Hepatic stellate cell (primary cell): ENCODE data around the gene ADRM1.

Experiments
- DNase-seq: peaks from one replicate; pipeline ENCODE4 v3.0.0; 2011; ENCODE audit warnings: low spot score

The ADRM1 gene

DNA sequence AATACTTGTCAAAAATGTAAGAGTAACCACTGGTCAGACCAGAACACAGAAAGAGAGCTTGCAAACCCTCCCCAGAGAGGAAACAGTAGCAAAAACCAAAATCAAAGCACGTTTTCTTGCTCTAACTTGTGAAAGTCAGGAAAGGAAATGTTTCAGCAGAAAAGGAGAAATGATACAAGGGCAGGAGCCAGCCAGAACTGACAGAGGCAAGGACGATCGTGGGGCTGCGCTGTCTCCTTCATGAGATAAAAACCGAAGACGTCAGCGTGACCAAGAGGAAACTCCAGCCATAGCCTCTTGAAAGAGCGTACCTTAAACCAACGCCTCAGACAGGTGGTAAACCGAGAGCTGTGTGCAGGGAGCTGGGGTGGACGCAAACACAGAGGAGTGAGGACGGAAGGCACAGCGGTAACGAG is 36.9 kb downstream of the ADRM1 start:
- no peak for DNase-seq

DNA sequence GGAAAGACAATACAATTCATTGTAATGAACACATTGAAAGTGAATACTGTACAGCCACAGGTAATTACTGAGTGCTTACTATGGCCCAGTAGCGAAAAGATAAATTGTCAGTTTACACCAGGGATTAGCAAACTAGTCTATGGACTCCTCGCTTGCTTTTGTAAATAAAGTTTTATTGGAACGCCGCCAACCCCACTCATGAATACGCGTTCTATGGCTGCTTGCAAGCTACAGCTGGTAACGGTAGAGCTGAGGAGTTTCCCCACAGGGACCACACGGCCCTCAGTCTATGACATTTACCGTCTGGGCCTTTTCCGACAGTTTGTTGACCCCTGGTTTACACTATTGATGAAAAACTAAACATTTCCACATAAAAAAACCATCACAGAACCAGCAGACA is 40.1 kb downstream of the ADRM1 start:
- DNase-seq = no peak

DNA sequence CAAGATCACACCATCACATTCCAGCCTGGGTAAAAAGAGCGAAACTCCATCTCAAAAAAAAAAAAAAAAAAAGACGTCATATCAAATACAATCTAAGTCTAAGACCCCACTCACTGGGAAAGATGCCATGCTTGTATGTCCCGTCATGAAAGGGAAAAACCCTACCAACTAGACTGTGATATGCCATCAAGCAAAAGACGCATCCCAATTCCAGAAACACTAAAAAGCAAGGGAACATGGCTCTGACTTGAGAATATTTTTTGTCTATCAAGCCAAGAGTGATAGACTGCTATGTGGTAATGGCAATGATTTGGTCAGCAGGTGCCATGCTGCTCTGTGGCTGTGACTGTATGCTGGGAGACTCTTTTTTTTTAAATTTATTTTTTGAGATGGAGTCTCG is 41.3 kb downstream of the ADRM1 start:
- no peak for DNase-seq

DNA sequence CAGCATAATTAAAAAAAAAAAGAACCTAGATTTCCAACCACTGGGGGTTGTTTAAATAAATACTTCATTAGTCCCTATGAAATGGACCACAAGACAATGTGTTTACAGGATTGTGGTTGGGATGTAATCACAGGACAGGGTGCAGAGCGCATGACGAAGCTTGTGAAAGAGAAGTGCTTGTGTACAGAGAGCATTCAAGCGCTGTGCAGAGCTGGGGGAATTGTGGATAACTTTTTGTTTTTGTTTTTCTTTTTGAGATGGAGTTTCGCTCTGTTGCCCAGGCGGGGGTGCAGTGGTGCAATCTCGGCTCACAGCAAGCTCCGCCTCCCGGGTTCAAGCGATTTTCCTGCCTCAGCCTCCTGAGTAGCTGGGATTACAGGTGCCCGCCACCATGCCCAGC is 42.0 kb downstream of the ADRM1 start:
- DNase-seq = no peak

DNA sequence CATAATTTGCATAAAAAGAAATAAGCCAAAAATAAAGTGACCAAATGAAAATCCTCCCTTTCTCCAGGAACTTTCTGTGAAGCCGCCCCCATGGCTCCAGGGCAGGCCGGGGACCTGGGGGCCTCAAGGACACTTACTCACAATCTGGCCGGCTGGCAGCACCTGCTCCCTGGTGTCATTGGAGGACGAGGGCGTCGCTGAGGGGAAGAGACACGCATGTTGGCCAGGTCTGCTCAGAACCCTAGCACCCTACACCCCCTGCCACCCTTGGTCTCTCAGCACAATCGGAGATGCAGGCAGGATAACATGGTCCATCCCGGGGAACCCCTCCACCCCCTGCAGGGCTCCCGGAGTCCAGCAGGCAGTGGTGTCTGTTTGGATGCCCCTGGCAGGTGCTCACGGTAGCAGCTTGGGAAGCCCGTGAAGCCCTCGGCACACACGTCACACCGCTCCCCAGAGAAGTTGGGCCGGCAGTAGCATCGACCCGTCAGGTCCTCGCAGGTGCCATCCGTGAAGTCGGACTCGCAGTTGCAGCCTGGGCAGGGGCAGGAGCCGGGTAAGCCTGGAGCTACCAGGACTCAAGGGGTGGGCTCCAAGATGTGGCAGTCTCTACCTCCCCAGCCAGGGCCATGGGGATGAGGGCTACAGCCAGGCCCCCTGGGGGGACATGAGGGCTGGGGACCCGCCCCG is 43.0 kb downstream of the ADRM1 start:
- no peak for DNase-seq

DNA sequence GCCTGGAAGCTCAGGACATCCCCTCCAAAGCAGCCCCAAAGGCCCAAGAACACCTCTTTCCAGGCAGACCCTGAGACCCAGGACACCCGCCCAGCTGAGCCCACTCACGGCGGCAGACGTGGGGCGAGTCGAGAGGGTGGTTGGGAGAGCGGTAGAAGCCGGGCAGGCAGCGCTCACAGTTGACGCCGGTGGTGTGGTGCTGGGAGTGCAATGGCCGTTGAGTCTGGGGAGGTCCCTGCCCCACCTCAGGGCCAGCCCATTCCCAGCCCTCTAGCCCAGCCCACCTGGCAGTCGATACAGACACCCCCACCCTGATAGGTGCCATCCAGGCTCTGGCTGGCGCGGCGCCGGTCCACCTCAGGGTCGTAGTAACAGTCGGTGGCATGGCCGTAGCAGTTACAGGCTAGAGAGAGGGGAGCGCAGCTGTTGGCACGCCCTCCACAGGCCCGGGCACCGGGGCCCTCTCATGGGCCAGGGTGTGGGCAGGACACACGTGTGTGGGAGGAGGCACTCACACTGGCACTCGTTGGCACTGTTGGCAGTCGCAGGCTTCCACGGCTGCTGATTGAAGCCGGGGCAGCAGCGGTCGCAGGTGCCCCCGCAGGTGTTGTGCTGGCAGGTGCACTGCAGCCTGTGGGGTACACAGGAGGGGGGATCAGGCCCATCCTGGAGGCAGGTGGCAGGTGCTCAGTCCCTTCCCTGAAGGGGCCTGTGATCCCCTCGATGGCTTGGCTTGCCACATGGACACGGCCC is 43.8 kb downstream of the ADRM1 start:
- no peak for DNase-seq

DNA sequence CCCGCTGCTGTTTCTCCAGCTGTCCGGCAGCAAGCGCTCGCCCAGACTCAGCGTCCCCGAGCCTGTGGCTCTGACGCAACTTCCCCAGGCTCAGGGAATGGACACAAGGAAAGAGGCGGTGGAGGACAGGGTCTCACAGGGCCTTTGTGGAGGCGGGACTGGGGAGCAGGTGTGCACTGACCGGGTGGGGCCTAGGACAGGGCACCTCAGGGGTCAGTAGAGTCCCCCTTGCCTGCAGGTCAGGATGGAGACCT is 44.3 kb downstream of the ADRM1 start:
- DNase-seq = no peak

DNA sequence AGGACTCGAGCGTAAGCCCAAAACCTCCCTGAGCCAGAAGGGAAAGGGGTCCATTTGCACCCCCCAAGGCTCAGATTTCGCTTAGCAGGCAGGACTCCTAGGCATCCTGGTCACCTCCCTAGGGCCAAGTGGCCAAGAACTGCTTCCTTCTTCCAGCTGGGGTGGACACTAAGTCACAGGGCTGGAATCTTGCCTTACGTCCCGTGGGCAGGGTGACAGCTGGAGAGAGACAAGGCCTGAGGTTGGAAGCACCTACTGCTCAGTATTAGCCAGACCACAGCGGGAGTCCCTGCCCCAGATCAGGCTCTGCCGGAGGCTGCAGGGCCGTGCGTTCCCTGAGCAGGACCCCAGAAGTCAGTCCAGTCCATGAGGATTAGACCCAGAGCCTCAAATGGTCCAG is 44.6 kb downstream of the ADRM1 start:
- DNase-seq = no peak

DNA sequence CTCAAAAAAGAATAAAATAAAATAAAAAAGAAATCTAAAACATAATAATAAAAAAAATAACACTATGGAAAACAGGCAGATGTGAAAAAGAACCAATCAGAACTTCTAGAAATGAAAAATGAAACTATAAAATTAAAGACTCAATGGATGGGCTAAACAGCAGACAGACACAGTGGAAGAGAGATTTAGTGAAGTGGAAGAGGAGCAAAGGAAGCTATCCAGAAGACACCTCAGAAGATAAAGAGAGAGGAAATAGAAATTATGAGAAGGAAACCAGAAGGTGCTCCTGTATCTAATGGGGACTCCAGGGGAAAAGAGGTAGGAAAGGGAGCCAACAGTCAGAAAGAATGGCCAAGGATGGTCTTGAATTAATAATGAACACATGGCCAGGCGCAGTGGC is 45.8 kb downstream of the ADRM1 start:
- no peak for DNase-seq

DNA sequence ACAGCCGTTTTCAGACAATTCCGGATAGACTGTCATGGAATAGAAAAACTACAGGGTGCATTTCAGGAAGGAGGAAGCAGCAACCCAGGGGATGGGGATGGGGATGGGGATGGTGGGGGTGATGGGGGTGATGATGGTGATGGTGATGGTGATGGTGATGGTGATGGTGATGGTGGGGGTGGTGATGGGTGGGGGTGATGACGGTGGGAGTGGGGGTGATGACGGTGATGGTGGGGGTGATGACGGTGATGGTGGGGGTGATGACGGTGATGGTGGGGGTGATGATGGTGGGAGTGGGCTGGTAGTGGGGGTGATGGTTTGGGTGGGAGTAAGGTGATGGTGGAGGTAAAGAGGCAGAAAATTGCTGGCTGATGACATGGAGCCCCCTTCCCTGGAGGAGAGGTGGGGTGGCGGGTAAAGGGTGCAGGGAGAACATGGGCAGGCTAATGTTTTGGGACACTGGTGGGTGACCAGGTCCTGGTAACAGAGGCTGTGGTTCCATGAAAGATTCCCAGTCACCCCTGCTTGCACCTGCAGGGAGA is 46.8 kb downstream of the ADRM1 start:
- DNase-seq = no peak

DNA sequence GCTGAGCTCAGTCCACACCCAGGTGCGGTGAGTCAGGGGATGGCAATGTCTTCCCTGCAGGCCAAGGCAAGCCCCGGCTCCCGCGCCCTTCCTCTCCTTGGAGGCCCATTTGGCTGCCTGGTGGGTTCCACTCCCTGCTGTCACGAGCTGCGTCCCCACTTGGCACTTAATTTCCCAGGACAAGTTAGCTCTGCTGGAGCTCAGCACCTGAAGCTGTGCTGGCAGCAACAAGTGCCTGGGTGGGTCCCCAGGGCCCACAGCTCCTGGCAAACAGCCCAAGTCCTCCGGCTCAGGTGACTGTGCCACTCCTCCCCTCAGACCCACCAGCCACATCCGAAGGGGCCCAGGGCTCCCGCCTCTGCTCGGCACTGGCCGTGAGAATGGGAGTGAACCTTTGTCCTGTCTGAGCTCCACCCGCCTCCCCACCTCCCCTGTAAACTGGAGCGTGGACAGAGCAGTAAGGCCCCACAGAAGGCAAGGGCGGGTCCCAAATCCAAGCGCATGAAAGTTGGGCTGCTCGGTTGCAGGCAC is 47.4 kb downstream of the ADRM1 start:
- DNase-seq = no peak

DNA sequence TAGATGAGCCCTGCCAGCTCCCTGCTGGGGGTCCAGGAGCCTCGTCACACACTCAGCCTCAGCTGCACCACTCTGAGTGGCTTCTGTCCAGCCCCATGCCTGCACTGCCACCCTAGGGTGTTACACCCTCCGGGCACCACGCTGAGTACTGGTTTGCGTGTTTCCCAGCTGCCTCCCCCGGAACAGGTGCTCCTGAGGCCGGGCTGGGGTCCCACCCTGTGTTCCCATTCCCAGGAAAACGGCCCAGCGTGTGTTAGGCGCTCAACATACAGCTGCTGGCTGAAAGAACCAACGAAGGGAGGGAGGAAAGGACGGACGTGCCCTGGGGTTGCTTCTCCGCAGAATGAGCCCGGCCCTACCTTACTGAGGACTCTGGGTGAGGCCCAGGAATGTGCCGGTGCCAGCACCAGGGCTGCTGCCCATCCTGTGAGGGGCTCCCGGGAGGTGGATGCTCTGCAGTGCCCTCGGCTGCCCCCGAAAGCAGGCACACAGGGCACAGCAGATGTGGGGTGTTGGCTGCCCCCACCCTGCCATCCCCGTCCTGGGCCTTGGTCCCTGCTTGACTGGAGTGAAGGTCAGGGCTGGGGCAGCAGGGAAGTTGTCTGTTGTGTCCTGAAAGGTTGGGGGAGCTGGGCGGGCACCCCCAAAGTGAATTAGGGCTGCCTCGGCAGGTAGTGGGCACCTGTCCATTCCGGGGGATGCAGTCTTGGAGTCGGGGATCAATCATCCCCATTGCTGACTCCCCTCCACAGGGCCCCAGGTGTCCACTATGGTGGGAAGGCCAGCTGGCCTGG is 48.0 kb downstream of the ADRM1 start:
- DNase-seq = no peak

DNA sequence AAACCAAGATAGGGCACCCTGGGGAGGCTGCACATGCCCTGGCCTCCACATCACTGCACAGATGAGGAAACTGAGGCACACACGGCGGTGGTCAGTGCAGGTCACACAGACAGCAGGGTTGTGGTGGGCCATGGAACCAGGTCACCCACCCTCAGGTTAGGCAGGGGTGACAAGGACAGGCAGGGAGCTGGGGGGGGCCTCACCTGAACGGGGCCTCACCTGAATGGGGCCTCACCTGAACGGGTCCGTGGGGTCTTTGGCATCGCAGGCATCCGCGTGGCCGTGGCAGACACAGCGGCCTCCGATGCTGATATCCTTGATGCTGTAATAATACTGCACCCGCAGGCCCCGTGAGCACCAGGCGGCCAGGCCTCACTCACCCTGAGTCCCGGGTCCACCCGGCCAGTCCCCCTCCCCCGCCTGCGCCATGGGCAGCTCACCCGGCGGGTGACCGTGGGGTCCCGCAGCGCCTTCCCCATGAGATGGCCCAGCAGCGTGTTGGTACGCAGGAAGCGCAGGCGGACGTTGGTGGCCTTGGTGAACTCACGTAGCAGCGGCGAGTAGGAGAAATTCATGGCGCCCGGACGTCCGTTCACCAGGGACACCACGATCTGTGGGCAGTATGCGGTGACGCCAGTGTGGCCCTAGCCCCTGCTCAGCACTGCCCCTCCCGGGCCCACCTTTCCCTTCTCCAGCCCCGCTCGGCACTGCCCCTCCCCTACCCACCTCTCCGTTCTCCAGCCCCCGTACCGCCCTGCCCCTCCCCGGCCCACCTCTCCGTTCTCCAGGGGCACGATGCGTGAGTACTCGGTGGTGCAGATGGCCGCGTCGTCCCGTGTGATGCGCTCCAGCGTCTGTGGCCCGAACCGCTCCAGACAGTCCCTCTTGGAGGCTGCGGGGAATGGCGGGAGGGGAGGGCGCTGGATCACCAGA is 48.9 kb downstream of the ADRM1 start:
- no peak for DNase-seq

DNA sequence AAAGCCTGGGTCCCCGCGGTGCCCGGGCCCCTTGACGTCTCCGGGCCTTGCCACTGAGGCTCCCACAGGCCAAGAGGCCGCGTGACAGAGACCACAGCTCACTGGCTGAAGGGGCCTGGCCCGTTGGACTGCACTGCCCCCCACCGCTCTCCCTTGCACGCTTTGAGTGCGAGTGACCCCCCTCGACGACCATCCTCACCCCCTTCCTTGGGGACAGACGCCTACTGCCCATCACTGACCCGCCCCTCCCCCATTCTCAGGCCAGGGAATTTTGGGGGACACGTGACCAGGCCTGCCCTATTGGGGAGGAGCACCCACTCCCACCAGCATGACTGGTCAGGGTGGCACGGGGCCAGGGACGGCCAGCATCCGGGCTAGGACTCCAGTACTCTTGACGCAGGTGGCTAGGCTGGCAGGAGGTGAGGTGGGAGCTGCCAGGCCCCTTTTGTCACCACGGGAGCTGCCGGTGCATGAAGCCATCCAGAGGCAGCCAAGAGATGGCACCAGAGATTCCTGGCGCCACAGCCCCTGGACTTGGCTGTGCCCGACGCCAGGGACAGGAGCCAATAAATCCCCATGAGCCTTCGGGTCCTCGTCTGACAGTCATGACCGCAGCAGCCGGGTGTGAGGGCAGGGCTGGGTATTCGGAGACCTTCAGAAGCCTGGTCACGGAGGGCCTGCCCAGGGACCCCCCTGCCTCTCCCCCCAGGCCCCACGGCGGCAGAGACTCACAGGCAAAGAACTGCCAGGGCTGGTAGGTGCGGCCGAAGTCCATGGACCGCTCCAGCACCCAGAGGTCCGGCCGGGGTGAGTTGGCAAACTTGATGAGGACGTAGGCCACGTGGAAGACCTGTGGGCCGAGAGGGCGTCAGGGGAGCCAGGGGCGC is 49.8 kb downstream of the ADRM1 start:
- no peak for DNase-seq

DNA sequence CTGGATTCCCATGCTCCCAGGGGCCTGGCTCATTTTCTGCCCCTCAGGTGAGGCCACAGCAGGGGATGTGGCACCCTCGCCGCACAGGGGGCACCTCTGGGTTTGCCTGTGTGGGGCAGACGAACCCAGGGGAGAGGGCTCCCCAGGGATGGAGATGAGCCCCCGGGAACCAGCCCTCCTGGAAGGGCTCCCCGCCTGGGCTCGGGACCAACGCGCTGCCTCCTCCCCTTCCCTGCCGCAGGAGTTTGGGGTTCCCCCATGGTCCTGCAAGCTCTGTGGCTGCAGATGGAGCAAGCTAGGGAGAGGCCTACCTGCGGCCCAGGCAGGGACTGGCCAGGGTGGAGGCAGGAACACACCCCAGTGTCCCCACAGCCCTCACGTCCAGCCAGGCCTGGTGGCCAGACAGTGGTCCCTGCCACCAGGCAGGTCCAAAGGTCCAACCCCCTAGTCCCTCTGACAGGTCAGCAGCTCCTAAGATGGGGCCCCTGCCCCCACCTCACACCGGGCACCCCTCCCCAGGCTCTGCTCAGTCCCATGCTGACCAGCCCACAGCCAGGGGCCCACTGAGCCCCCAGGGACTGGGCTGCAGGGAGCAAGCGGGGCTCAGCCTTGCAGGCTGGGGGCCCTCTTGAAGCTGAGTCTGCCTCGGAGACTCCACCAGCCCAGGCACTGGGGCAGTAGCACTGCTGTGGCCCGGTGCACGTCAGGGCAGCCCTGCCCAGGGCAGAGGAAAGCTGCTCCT is 50.7 kb downstream of the ADRM1 start:
- DNase-seq = no peak

DNA sequence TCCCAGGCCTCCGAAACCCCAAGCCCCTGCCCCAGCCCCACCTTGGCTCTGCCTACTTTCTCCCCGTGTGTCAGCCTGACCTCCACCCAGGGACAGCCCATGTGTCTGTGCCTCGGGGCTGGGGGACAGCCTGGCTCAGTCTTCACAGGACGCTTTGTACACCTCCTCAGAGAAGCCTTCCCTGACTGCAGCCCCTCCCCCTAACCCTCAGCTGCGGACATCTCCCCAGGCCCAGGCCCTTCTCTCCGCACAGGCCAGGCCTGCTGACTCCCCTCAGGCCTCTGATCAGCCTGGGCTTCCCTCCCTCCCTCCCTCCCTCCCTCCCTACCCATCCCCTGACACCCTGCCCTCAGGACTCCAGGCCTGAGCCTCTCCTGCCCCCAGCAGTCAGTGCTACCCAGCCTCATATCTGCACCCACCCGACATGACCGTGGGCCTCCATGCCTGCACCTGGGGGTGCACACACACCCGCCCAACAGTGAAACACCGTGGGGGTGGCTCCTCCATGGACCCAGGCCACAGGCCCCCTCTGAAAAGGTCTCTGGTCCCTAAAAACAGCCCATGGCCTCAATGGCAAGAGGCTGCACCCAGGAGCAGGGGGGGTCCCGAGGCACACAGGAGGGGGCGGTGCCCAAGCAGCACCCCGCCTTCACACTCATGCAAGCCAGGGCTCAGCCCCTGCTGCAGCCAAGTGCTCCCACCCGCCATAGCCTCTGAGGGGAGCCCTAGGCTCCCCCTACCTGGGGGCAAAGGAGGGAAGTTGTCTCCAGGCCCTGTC is 51.4 kb downstream of the ADRM1 start:
- no peak for DNase-seq

DNA sequence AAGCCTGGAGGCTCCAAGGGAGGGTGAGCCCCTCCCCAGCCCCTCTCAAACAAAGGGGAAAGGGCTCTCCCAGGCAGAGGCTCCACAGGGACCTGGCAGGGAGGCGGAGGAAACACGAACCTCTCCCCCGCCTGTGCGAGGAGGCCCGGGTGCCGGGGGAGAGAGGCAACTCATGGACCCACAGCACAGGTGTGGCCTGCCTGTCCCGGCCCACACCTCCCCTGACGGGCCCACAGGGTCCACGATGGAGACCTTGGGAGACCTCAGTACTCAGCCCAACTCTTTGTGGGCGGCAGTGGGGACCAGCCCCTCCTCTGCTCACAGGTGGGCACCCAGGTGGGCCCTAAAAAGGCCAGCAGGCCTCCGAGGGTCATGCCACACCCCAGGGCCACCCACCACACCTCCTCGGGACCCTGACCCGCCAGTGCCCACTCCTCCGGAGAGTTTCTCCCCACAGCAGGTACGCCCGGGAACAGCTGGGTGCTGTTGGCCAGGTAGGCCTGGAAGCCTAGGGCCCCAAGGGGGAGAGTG is 52.1 kb downstream of the ADRM1 start:
- DNase-seq = no peak

DNA sequence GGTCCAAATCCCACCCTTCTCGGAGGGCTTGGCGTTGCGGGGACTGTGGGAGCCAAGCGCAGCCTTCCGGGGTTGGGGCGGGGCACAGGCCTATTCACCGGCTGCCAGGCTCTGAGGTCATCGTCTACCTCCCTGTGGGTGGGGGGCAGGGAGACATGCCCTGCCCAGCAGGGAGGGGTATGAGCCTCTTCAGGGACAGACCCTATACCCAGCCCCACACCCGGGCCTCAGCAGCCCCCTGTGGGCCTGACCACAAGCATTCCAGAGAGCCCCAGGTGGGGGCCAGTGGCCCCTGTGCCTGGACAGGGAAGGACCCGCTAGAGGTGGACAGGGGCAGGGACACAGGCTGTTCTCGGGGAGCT is 52.7 kb downstream of the ADRM1 start:
- peak; percentile 76 for DNase-seq
